ENCODE data around the gene EXOSC1.
A peak's percentile ranks its signal among the peaks of the same experiment; 100 is the strongest.
"Not testable (repeated sequence)": the region's sequence is repeated elsewhere in the genome, so short reads cannot be mapped to it uniquely, and the experiment has no call there.

Gene EXOSC1

DNA sequence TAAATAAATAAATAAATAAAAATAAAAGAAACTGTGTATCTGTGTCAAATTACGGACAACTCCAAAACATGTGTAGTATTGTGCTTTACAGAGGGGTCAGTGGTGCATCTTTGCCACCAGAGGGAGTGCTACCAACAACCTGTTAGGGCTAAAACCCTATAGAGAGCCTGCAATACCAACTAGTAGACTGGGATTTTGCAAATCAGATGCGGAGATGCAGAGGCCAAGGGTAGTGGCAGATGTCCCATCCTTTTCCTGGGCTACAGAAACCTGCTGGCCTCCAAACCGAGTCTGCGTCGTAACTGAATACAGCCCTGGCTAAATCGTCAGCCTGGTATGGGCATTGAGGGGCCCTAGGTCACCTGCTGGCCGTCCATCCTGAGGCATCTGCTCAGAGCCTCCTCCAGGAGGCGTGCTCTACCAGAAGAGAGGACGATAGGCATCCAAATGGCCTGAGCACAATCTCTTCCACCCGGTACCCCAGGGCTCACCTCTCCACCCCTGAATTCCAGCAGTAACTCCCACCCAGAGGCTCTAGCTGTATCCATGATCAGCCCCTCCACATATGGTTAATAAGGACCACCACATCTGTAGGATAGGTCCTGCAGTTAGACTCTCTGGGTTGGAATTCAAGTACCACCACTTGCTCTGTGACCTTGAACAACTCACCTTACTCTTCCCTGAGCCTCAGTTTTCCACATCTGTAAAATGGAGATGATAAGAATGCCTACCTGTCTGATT is 38.4 kb downstream of the EXOSC1 start:
- DNase-seq = peak; percentile 87

DNA sequence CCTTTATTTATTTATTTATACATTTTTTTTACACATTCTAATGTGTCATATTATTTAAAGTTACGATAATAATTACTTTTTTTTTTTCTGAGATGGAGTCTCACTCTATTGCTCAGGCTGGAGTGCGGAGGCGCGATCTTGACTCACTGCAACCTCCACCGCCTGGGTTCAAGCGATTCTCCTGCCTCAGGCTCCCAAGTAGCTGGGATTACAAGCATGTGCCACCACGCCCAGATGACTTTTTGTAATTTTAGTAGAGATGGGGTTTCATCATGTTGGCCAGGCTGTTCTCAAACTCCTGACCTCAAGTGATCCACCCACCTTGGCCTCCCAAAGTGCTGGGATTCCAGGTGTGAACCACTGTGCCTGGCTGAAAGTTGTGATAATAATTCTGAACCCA is 39.3 kb downstream of the EXOSC1 start:
- DNase-seq = not testable (repeated sequence)

DNA sequence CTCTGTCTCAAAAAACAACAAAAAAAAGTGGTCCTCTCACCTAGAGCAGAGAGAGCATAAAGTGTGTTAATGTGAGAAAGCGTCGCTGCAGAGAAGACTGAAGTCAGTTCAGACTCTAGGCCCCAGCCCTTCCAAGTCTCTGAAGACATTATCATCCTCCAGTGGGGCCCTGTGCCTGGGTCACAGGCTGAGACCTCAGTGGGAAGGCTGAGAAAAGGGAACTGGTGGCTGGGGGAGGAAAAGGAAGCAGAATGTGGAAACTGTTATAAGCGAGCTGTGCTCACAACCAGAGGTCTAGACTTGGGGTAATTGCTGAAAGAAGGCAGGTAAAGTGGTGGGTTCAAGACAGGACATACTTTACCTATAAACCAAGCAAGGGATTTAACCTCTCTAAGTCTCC is 39.7 kb downstream of the EXOSC1 start:
- no peak for DNase-seq

DNA sequence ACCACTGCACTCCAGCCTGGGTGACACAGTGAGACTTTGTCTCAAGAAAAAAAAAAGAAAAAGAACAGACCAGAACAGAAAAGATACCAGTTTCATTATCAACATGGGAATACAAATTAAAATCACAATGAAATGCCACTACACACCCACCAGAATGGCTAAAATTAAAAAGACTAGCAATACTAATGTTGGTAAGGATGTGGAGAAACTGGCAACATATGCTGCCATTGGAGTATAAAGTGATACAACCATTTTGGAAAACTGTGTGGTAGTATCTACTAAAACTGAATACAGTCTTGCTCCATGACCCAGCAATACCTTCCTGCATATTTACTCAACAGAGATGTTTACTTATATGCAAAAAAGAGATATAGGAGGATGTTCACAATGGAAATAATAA is 41.8 kb downstream of the EXOSC1 start:
- DNase-seq = no peak

DNA sequence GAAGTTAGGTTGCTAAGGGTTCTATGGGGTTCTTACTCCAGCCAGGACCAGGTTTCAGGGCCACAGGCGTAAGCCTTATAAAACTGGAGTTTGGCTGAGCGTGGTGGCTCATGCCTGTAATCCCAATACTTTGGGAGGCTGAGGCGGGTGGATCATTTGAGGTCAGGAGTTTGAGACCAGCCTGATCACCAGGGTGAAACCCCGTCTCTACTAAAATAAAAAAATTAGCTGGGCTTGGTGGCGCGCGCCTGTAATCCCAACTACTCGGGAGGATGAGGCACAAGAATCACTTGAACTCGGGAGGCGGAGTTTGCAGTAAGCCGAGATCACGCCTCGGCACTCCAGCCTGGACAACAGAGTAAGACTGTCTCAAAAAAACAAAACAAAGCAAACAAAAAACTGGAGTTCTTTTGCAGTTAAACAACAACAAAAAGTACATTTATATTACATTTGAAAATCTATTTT is 44.3 kb downstream of the EXOSC1 start:
- no peak for DNase-seq

DNA sequence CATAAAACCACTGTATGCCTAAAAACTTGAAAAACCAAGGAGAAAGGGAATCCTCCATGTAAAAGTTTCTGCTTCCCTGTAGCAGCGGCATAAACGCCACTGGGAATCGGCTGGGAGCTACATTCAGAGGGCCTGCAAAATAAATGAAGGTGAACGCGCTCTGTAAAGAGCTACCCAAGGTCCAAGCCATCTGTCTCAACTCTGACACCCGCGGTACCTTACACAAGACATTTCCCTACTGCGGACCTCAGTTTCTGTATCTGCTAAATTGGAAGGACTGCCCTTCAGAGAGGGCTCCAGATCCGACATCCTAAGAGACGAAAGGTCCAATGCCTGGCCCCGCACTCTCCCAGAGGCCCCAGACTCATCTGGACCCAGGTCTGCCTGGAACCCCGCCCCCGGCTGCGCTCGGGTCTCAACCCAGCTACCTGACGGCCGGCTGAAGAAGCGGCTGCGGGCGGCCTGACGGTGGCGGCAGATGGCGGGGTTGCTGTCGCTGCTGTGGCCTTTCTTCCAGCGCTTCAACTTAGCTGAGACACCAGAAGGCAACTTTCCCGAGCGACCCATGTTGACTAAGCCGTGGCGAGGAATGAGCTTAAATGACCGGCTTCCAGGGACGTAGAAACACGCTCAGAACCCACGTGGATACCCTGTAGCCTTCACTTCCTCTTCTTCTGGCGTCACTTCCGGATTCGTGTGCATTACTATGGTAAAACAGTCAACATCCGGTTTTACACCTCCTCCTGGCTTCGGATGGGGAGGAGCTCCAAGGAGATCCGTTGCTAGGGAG is 44.9 kb downstream of the EXOSC1 start, which contains the start of gene RRP12:
TSS of gene RRP12 (minus strand) at position 676 of the 790 bp plus-strand sequence. CDS start at position 567, 109 bp downstream.
- peak; percentile 97 for DNase-seq

DNA sequence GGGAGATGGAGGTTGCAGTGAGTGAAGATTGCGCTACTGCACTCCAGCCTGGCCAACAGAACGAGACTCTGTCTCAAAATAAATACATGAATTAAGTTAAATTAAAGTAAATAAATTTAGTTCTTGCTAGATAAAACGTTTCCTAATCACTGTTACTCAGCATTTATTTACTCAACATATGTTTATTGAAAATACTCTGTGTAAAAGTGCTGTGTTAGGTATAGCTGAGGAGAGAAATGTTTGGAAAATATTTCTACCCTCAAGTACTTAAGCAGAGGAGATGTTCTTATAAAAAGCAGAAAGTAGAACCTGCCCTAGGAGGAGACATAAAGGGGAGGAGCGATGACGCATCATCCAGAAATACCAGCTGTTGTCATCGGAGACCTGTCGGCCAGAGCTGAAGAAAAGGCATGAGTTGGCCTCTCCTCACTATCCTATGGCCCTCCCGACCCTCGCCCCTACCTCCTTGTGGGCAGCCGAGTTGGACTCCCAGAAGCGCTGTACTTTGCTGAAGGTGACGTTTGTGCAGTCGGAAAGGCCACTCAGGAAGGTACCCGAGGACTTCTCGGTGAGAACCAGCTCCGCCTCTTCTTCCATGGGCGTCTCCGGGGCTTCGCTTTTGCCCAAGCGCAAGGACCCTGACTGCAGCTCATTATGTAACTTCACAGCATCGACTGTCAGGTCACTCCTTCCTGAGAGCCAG is 45.8 kb downstream of the EXOSC1 start:
- DNase-seq = peak; percentile 55

DNA sequence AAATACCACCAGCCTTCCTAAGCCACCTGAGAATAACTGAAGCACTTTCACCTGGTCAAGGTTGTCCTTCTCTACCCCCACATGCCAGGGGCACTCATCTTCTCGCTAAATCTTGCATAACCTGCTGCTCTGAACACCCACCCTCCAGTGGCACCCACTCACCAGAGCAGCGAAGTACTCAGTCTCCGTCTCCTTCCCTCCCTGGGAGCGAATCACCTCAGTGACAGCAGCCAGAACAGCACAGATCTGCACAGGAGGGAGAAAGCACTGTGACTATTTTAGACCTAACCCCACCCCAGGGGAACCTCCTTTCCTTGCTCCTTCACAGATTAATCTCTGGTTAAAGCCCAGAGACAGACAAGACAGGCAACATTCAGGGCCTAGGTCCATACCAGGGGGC is 49.8 kb downstream of the EXOSC1 start:
- DNase-seq = no peak

DNA sequence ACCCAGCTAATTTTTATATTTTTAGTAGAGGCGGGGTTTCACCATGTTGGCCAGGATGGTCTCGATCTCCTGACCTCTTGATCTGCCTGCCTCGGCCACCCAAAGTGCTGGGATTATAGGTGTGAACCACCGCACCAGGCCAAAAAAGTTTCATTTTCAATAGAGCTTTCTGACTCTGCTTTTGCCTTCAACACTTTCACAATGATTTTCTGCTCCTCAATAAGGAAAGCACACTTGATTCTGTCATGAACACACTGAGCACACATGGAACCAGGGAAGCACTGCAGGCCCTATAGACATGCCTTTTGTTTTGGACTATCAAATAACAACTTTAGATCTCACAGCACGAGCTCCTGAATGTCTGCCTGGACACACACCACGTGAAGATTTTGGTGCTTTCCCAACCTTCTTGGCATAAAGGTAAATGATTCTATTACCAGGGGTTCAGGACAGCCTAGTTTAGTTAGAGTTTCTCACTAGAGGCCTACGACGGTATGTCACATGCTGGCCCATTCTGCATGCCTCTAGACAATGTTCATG is 52.7 kb downstream of the EXOSC1 start:
- no peak for DNase-seq

DNA sequence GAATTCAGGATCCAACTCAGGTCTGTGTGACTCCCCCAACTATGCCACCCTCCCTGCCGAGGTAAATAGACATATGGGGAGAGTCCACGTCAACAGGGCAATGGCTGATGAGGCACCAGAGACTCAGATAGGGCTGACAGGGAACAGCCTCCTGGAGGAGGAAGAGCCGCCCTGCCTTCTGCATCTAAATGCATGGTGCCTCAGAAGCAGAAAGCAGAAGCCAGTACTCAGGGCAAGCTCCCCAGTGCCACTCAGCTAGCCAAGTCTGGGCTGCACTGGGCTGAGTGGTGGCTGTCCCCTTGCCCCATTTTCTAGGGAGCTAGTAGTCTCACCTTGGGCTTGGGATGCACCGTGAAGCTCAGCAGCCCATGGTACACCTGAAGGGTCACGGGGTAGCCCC is 55.7 kb downstream of the EXOSC1 start:
- DNase-seq = no peak

DNA sequence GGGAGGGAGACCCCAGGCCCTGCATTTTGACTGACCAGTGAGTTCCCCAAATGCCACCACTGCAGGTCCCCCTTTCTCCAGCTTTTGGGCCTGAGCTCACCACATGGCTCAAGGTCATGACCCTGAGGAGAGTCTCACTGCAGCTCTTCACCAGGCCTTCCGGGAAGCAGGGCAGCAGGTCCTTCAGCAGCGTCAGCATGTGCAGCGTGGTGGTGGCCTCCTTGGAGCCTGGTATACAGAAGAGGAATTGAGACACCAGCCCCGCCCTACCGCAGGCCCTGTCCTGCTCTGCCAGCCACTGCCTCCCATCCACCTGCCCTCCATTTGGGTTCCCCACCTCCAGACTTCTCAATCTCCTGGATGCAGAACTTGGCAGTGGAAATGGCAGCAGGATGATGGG is 57.7 kb downstream of the EXOSC1 start:
- no peak for DNase-seq
